NCI-H82 treated with DMSO at 0.1 percent for 48 hours (cell line): ENCODE measurements around the gene SETBP1.
"Not testable (repeated sequence)": the region's sequence is repeated elsewhere in the genome, so short reads cannot be mapped to it uniquely, and the experiment has no call there.

Experiments used
- DNase-seq: peaks from one replicate; lab custom pipeline; 2025; ENCODE audit not compliant: unreplicated experiment; lab: John Stamatoyannopoulos, UW

Gene SETBP1

DNA sequence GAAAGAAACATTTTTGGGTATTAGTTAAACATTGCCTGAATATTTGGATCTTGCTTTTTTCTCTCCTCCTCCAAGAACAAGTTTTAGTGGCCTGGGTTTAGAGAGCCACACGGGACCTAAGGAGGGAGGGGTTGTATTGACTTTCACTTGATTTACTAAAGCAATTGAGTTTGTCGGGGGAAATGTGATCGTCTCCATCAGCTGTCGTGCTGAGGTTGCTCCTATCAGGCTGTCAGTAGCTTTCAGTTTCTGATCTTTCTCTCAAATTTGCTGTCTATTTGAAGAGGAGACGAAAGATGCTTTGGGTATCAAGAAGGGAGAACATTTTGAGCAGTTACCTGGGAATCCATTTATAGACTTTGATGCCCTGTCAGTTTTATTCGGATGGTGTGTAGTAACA, 106.0 kb downstream of the SETBP1 start:
- no peak for DNase-seq

DNA sequence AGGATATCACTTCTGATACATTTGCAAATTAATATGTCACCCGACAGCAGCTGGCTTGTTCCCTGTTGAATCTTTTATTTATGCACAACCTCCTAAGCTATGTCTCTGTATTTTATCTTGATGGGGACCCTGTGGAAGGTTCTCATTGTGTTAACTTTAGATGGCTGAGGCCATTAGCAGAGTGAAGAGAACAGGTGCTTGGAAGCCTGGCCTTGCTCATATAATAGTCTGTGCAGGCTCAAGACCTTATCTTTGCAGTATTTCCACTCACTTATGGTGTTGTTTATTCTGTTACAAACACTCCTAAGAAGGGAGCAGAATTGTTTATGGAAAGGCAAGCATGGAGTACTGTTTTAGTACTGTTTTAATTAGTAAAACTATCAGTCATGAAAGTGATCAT, 107.6 kb downstream of the SETBP1 start:
- no peak for DNase-seq

DNA sequence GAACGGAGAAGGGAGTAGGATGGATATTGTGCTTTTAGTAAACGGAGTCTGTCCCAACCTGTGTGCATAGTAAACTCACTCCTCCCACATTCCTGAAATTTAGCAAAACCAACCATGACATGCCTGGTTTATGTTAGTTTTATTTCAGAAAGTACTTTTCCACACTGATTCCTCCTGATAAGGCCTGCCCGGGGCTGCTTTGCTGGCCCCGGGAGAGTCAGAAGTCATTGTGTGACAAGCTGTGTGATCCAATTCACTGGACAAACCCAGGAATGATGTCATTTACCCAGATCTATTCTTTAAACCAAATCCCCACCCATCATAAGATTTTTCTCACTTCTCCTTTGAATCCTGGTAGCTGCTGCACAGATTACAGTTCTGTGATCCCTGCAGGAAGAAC, 109.0 kb downstream of the SETBP1 start:
- DNase-seq = no peak

DNA sequence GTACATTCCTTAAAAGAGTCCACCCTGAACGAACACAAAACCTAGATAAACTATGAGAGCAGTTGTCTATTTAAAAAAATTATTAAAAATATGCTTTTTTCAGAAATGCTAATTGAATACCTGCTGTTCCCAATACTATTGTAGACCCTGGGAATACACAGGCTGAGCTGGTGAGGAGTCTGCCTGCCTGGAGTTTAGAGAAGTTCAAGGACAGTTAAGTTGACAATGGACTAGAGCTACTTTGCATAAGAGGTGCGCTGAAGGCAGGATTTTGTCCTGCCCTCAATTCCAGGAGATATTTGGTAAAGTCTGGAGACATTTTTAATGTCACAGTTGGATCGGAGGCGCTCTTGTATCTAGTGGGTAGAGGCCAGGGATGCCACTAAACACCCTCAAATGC, 110.2 kb downstream of the SETBP1 start:
- no peak for DNase-seq

DNA sequence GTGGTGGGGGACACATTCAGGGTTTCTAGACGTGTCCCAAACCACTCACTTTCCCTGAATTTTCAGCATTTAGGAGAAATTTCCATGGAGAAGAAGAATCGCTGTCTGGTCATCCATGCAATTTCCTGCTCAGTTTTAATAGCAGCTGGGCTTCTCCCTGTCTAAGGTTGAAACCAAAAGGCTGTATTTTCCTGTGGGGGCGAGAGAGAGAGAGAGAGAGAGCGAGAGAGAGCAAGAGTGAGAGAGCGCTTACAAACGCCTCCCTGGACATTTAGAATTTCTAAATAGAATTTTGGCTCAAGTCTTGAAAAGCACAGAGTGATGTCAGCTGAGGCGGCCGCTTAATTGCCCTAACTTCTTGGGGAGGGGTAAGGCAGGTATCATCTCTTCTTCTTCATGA, 110.8 kb downstream of the SETBP1 start:
- DNase-seq = no peak

DNA sequence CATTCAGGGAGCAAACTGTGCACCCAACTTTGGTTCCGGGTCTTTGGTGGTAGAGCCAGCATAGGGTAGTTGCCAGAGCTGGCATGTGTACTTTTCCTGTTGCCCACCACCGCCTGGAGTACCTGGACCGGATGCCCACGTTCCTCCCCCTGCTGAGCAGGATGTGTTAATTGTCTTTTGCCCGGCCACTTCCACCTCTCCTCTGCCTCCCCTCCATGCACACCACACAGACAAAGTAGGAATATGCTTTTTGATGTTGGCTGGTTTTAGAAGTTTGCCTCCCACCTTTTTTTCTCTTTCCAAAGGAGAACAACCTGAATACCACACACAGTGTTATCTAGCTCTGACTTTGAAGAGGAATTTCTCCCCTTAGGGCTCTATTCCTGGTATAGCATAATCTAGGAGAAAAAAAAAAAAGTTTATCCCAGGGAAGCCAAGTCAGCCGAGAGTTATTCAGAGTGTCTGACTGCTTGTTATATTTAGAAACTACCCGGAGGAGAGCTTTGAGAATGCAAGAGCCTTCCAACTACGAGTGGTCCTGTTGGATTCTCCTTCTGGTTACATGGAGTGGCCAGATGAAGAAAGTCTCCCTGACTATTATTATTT, 111.9 kb downstream of the SETBP1 start:
- DNase-seq = no peak

DNA sequence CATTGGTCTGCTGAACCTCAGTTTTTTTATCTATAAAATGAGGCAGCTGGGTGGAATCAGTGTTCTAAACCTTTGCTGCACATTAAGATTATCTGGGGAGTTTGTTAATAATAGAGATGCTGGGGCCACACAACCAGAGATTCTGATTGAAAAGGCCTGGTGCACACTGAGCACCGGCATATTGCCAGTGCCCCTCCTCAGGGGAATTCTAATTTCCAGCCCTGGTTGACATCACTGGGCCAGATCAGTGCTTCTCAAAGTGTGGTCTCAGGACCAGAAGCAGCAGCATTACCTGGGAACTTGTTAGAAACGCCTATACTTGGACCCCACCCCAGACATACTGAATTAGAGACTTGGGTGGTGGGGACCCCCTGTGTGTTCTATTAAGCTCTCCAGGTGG, 112.5 kb downstream of the SETBP1 start:
- DNase-seq = no peak

- no peak for DNase-seq
Observed at GRCh38 chr18:44793685-44794084, 113.0 kb downstream of the SETBP1 start.

DNA sequence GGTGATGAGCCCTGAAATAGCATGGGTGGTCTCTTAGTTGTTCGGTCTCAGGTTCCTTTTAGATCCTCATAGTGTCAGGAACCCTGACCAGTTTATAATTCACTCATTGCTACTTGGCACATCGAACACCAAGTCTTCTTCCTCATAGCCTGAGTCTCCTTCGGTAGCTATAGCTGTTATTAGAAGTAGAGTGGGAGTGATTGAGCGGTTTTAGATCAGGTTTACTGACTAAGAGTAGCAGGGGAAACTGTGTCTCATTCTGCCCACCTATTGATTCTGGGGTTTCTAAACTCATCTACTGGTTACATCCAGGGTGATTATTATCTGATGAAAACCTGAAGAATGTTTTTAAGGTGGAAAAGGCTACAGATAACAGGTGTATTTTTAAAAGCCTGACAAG, 114.6 kb downstream of the SETBP1 start:
- no peak for DNase-seq

DNA sequence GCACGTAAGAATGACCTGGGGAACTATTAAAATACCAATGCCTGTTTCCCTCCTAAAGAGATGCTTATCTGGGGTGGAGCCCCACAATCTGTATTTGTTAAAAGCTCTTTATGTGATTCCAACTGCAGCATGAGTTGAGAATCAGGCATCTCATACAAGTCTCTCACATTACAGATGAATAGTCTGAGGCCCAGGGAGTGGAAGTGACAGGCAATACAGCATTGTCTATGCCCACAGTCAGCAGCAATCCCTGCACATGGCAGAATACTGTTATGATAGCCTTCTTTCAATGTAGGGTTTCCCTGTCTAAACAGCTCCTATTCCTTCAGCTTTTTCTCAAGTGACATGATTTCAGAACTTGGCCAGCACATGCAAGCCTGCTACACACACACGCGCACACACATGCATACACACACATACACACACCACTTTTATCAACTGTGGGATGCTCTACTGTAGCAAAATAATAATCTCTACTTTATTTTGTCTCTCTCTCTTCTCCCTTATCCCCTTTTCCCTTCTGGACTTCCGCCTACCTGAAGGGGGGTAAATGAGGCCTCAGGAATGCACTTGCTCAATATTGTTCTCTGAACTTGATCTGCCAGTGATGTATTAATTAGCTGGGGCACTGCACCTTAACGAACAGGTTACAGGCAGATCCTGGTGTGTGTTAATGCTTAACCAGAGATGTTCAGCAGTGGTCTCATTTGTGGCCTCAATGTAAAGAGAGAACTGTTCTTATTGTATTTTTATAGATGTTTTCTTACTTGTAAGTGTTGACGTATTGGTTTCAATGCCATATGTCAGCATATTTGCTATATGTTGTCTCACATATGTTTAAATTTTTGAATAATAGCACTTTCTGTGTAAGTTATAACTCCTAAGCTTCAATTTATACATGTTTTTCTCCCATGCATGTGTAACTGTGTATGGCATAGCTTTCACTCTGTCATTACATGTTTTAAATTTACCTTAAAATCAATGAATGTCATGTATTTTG, 116.0 kb downstream of the SETBP1 start:
- DNase-seq = no peak

DNA sequence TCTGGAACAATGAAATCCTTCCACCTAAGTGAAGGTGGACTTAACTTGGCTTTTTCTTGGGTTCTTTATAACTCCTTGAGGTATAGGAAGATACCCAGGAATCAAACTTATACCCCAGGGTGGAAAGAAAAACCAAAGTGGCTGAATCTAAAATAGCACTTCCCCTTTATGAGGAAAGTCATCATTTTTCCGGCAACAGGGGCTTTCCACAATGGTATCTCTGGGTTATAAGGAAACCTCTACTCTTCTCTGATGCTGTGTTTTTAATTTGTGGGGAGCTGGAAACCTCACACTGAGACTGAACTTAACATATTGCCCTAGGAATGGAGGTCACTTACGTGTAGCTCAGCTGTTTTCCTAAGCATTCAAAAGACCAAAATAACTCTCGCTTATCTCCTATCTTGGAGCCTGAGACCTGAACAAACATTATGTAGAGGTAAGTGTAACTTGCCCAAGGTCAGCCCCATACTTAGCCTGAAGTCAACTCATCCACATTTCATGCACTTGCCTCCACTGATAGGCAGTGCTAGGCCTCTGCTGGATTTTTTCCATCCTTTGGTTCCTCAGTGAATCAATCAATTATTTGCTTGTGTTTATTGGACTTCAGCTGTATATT, 117.9 kb downstream of the SETBP1 start:
- no peak for DNase-seq

DNA sequence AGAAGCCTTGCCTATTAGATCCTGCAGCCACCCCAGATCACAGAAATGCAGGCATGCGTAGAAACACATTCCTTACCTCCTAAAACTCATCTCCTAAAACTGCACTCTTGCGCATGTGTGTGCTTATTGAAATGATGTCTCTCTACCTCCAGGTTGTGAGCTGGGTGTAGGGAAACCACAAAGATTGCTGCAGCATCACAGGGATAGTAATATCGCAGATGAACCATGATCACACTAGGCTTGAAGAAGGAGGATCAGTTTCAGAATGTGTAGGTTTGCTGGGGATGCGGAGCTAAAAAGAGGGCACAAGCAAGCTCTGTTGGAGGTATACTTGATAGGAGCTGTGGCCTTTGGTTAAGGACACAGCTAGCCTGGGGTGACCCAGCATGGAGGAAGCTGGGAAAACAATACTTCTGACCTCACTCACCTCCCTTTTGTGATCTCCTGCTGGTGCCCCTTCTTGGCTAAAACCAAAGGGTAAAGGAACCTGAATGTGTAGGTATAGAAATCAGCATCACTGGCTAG, 118.8 kb downstream of the SETBP1 start:
- DNase-seq = no peak

- no peak for DNase-seq
Observed at GRCh38 chr18:44799907-44800421, 119.3 kb downstream of the SETBP1 start.

- not testable (repeated sequence) for DNase-seq
Observed at GRCh38 chr18:44800766-44801165, 120.1 kb downstream of the SETBP1 start.

- DNase-seq = no peak
Observed at GRCh38 chr18:44801781-44802180, 121.1 kb downstream of the SETBP1 start.

- no peak for DNase-seq
Observed at GRCh38 chr18:44802508-44802907, 121.8 kb downstream of the SETBP1 start.

DNA sequence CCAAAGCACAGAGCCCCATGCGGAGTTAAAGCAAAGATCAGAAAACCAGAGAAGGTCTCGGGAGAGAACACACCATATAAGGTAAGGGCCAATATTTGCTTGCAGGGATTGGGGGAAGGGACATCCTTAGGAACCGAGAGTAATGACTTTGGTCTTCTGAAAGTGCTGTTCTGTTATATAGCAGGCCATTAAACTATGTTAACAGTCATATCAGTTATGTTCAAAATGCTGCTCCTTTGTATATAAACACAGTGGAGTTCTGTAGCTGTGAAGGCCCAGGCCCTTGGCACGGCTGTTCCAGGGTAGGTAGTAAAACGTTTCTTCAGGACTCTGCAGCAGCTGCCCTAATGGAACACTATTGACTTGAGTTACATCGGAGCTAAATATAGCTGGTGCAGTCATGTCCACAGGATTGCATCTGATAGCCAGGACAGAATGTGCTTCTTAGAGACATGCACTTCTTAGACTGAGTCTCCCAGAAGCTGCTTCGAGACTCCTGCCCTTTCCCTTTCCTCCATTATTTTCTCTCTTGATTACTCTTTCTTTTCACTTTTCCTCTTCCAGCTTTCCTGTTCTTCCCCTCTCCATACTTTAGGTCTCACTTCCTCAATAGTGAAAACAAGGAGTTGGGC, 122.4 kb downstream of the SETBP1 start:
- no peak for DNase-seq

DNA sequence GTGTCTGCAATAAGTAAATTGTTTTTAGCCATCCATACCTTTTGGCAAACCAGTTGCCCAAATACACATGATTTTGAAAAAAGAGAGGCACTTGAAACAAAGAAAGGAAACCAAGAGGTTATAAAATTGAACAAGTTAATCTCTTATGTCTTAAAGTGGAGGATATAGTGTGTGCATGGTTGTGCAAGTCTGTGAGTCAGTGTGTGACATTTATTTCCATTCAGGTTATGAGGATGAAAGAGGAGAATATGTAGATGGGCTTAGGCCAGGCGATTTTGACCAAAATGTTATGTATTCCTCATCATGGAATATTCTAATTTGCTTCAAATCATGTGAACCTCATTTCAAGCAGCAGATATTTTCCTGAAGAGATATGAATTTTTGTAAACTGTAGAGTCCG, 123.3 kb downstream of the SETBP1 start:
- DNase-seq = no peak

GRCh38 chr18:44805176-44805575, 124.5 kb downstream of the SETBP1 start:
- DNase-seq = peak; percentile 67

GRCh38 chr18:44805643-44806042, 125.0 kb downstream of the SETBP1 start:
- DNase-seq = no peak

- DNase-seq = no peak
Observed at GRCh38 chr18:44807766-44808165, 127.1 kb downstream of the SETBP1 start.
